H9 (cell line): ENCODE data around the gene UPK3A. TPM values are rescaled to one million over a fixed set of nuclear protein-coding genes. Genes with fewer than 3 reads are reported as not detected.

Experiments used
- DNase-seq: peaks from one replicate; pipeline ENCODE4 v3.0.0-alpha.2; 2017
- H2AFZ ChIP-seq: one replicate; pipeline ENCODE4 v1.6.1; 2013; ENCODE audit warnings: mild to moderate bottlenecking, low read length, control low read depth, moderate library complexity
- H2AK5ac ChIP-seq: 2 replicates; pipeline ENCODE4 v1.6.1; 2013; ENCODE audit warnings: low read length, control low read depth, mixed read lengths; ENCODE audit not compliant: insufficient read length
- H2BK120ac ChIP-seq: one replicate; pipeline ENCODE4 v1.6.1; 2013; ENCODE audit warnings: low read depth, mild to moderate bottlenecking, low read length, control low read depth, inconsistent platforms; ENCODE audit not compliant: poor library complexity, severe bottlenecking
- H2BK12ac ChIP-seq: 2 replicates; pipeline ENCODE4 v1.6.1; 2013; ENCODE audit warnings: low read length, control low read depth, mixed read lengths, low read depth; ENCODE audit not compliant: insufficient read length
- H2BK15ac ChIP-seq: 2 replicates; pipeline ENCODE4 v1.6.1; 2013; ENCODE audit warnings: low read depth, low read length, control low read depth
- H2BK20ac ChIP-seq: one replicate; pipeline ENCODE4 v1.6.1; 2013; ENCODE audit warnings: low read depth, mild to moderate bottlenecking, low read length, control low read depth, inconsistent platforms; ENCODE audit not compliant: poor library complexity, severe bottlenecking
- H2BK5ac ChIP-seq: 2 replicates; pipeline ENCODE4 v1.6.1; 2013; ENCODE audit warnings: low read length, control low read depth, mixed read lengths; ENCODE audit not compliant: insufficient read length
- H3K14ac ChIP-seq: 2 replicates; pipeline ENCODE4 v1.6.1; 2013; ENCODE audit warnings: low read length, control low read depth; ENCODE audit not compliant: insufficient read depth
- H3K18ac ChIP-seq: 2 replicates; pipeline ENCODE4 v1.6.1; 2013; ENCODE audit warnings: low read depth, mild to moderate bottlenecking, mixed read lengths, low read length, control low read depth; ENCODE audit not compliant: insufficient read length
- H3K23ac ChIP-seq: 2 replicates; pipeline ENCODE4 v1.6.1; 2013; ENCODE audit warnings: low read length, control low read depth, mixed read lengths, low read depth; ENCODE audit not compliant: insufficient read length
- H3K23me2 ChIP-seq: 2 replicates; pipeline ENCODE4 v1.6.1; 2013; ENCODE audit warnings: low read depth, mild to moderate bottlenecking, mixed read lengths, low read length, control low read depth; ENCODE audit not compliant: insufficient read length, poor library complexity, severe bottlenecking
- H3K27ac ChIP-seq: 2 replicates; pipeline ENCODE4 v1.5.1; 2013; ENCODE audit warnings: low read length, control low read depth, mixed read lengths, low read depth; ENCODE audit not compliant: insufficient read length
- H3K27me3 ChIP-seq: 2 replicates; pipeline ENCODE4 v1.6.1; 2013; ENCODE audit warnings: low read length, control low read depth, inconsistent platforms; ENCODE audit not compliant: insufficient read depth
- H3K4ac ChIP-seq: 2 replicates; pipeline ENCODE4 v1.6.1; 2013; ENCODE audit warnings: low read depth, mild to moderate bottlenecking, control low read depth, inconsistent platforms, low read length, moderate library complexity
- H3K4me1 ChIP-seq: 2 replicates; pipeline ENCODE4 v1.6.1; 2013; ENCODE audit warnings: low read length, control low read depth, inconsistent platforms; ENCODE audit not compliant: insufficient read depth
- H3K4me2 ChIP-seq: 2 replicates; pipeline ENCODE4 v1.6.1; 2013; ENCODE audit warnings: low read length, control low read depth, mixed read lengths; ENCODE audit not compliant: insufficient read length, insufficient read depth
- H3K56ac ChIP-seq: 2 replicates; pipeline ENCODE4 v1.6.1; 2013; ENCODE audit warnings: low read depth, mild to moderate bottlenecking, mixed read lengths, low read length, control low read depth; ENCODE audit not compliant: insufficient read length
- H3K79me1 ChIP-seq: 2 replicates; pipeline ENCODE4 v1.6.1; 2013; ENCODE audit warnings: low read depth, mild to moderate bottlenecking, moderate library complexity, low read length, control low read depth, inconsistent platforms; ENCODE audit not compliant: insufficient read depth, poor library complexity, severe bottlenecking
- H3K79me2 ChIP-seq: 2 replicates; pipeline ENCODE4 v1.6.1; 2013; ENCODE audit warnings: low read length, control low read depth, inconsistent platforms; ENCODE audit not compliant: insufficient read depth
- H3K9ac ChIP-seq: 2 replicates; pipeline ENCODE4 v1.6.1; 2013; ENCODE audit warnings: low read length, control low read depth, mixed read lengths; ENCODE audit not compliant: insufficient read length; ENCODE audit errors: extremely low read depth
- H3K9me3 ChIP-seq: one replicate; pipeline ENCODE4 v1.6.1; 2013; ENCODE audit warnings: low read depth, low read length, inconsistent platforms; ENCODE audit not compliant: control insufficient read depth
- H3T11ph ChIP-seq: one replicate; pipeline ENCODE4 v1.6.1; 2013; ENCODE audit warnings: mild to moderate bottlenecking, low read length, control low read depth, inconsistent platforms
- H4K20me1 ChIP-seq: one replicate; pipeline ENCODE4 v1.6.1; 2013; ENCODE audit not compliant: control insufficient read depth, insufficient read length, insufficient read depth
- H4K5ac ChIP-seq: 2 replicates; pipeline ENCODE4 v1.6.1; 2013; ENCODE audit warnings: low read depth, mild to moderate bottlenecking, mixed read lengths, low read length, control low read depth; ENCODE audit not compliant: insufficient read length
- H4K8ac ChIP-seq: replicated peaks from 2 replicates; pipeline ENCODE4 v1.6.1; 2013; ENCODE audit warnings: low read length, control low read depth, mixed read lengths, low read depth; ENCODE audit not compliant: insufficient read length
- H4K91ac ChIP-seq: 2 replicates; pipeline ENCODE4 v1.6.1; 2013; ENCODE audit warnings: low read depth, mild to moderate bottlenecking, moderate library complexity, mixed read lengths, low read length, control low read depth; ENCODE audit not compliant: insufficient read length
- H3K27ac Mint-ChIP-seq, 3 experiments: 2 replicates in 2 of 3; 3 replicates in 1 of 3; pipeline ENCODE4 v1.8.0; 2020 to 2021; ENCODE audit warnings: mixed read lengths in 3 of 3, mild to moderate bottlenecking in 1 of 3, moderate library complexity in 1 of 3
- H3K27me3 Mint-ChIP-seq: 2 replicates; pipeline ENCODE4 v1.8.0; 2021; ENCODE audit warnings: low read depth, mild to moderate bottlenecking, moderate library complexity, mixed read lengths
- H3K36me3 Mint-ChIP-seq, 3 experiments: 2 replicates in 2 of 3; 3 replicates in 1 of 3; pipeline ENCODE4 v1.8.0; 2020 to 2021; ENCODE audit warnings: low read depth in 3 of 3, mixed read lengths in 3 of 3; ENCODE audit not compliant: insufficient read depth in 1 of 3
- H3K4me1 Mint-ChIP-seq, 2 experiments: 2 replicates each; pipeline ENCODE4 v1.8.0; 2020; ENCODE audit warnings: mixed read lengths in 2 of 2
- H3K4me3 Mint-ChIP-seq, 2 experiments: 2 replicates in 1 of 2; 3 replicates in 1 of 2; pipeline ENCODE4 v1.8.0; 2020 to 2021; ENCODE audit warnings: mild to moderate bottlenecking in 2 of 2, mixed read lengths in 2 of 2, moderate library complexity in 1 of 2
- H3K9me3 Mint-ChIP-seq, 2 experiments: 2 replicates in 1 of 2; 3 replicates in 1 of 2; pipeline ENCODE4 v1.8.0; 2020; ENCODE audit warnings: mild to moderate bottlenecking in 2 of 2, mixed read lengths in 2 of 2, moderate library complexity in 1 of 2
- CTCF ChIP-seq: fragments of 200-600 bp; sonication (generic); conservative IDR thresholded peaks from 3 replicates; pipeline ENCODE4 v1.8.0; 2021; ENCODE audit warnings: antibody characterized with exemption, mild to moderate bottlenecking
- WGBS: extraction: QIAGEN DNeasy Blood & Tissue Kit; methylation state at CpG from one replicate; pipeline ENCODE4 v1.1.7; 2013; ENCODE audit warnings: missing lambda C conversion rate, low lambda C conversion rate, mixed read lengths; ENCODE audit not compliant: insufficient read length; ENCODE audit errors: extremely low coverage; 5-methylcytosine and 5-hydroxymethylcytosine counted together
- total RNA-seq: library from RNA; stranded (reverse); gene quantifications from 2 replicates; pipeline ENCODE4 v1.2.1, GENCODE V29; 2021

UPK3A gene
- total RNA-seq, 1 experiment from 2014 or later, result not detected

- Histone ChIP-seq H2BK12ac (no peak overlapping the region), H2BK20ac (no peak overlapping the region), H3K4me1 (no peaks in the 10 kb centered on the region), H3K23ac (no peak overlapping the region), H2BK120ac (no peak overlapping the region), H3K4ac (no peak overlapping the region), H3K27me3 (no peaks in the 10 kb centered on the region), H3T11ph (no peak overlapping the region), H3K18ac (no peak overlapping the region), H3K56ac (no peak overlapping the region), H3K79me2 (no peaks in the 10 kb centered on the region), H3K9ac (no peak overlapping the region), H4K91ac (no peak overlapping the region), H4K8ac (no peak overlapping the region), H3K14ac (no peak overlapping the region), H3K9me3 (no peaks in the 10 kb centered on the region), H3K79me1 (no peaks in the 10 kb centered on the region), H3K4me2 (no peak overlapping the region), H2BK15ac (no peak overlapping the region), H4K5ac (no peak overlapping the region), H2AFZ (no peak overlapping the region), H2BK5ac (no peak overlapping the region), H3K23me2 (no peaks in the 10 kb centered on the region), H3K27ac (no peak overlapping the region), H4K20me1 (no peaks in the 10 kb centered on the region), H2AK5ac (no peak overlapping the region)
- H3K4me1 Mint-ChIP-seq, result 0 out of 4 replicates have a peak, but pooled peaks cover 0 to 2% of the 10 kb centered on the region in 2 experiments
- no peak for DNase-seq
- peak overlapping the region in 1 of 3 experiments; percentile 98; a peak in 3 of 7 replicates for H3K27ac Mint-ChIP-seq
- H3K4me3 Mint-ChIP-seq, result no peak overlapping the region; a peak in 1 of 5 replicates
- peaks cover 9 to 72% (median 56%) of the 10 kb centered on the region in 3 experiments; a peak in 6 of 7 replicates for H3K36me3 Mint-ChIP-seq
- no peak for TF ChIP-seq CTCF
- WGBS, result no CpG with 5 or more reads among the region's 18 CpGs
- no peaks in the 10 kb centered on the region; a peak in 1 of 5 replicates for H3K9me3 Mint-ChIP-seq
- no peaks in the 10 kb centered on the region for H3K27me3 Mint-ChIP-seq
These were observed 52.3 kb downstream of the UPK3A start for GRCh38 chr22:45336971-45337431.
